PC-9 (cell line): ENCODE data around the gene VCL. TPM values are rescaled to one million over a fixed set of nuclear protein-coding genes. Genes with fewer than 3 reads are reported as not detected.

Source experiments
- BruUV-seq: library from RNA; stranded (reverse); fragments of 400-500 nt; replicated peaks from 2 replicates; lab custom pipeline; 2021; lab: Mats Ljungman, UMichigan
- CTCF ChIA-PET: fragments of 300-600 bp; sonication (Branson Sonifier 250); formaldehyde crosslinking; loops from one replicate; lab custom pipeline; 2022; ENCODE audit warnings: antibody characterized with exemption; lab: Charles Lee
- POLR2A ChIA-PET: fragments of 300-600 bp; sonication (Branson Sonifier 250); formaldehyde crosslinking; loops from one replicate; lab custom pipeline; 2022; ENCODE audit warnings: antibody characterized with exemption; ENCODE audit not compliant: unreplicated experiment; lab: Charles Lee
- DNase-seq, 2 experiments: peaks; one replicate each; pipeline versions ENCODE4 v3.0.0 to v3.0.0-alpha.2; 2015 to 2022; ENCODE audit warnings: mixed read lengths in 1 of 2
- H2AFZ ChIP-seq: fragments of 200-600 bp; sonication (generic); 2 replicates; pipeline ENCODE4 v1.8.1; 2017; ENCODE audit warnings: antibody characterized with exemption
- H3F3A ChIP-seq: fragments of 200-600 bp; sonication (generic); 2 replicates; pipeline ENCODE4 v1.8.1; 2017; ENCODE audit warnings: antibody characterized with exemption, mild to moderate bottlenecking, low read depth; ENCODE audit not compliant: insufficient read depth
- H3K27ac ChIP-seq: fragments of 200-600 bp; sonication (generic); 2 replicates; pipeline ENCODE4 v1.6.1; 2016; ENCODE audit warnings: mixed run types
- H3K27me3 ChIP-seq: fragments of 200-600 bp; sonication (generic); 2 replicates; pipeline ENCODE4 v1.6.1; 2016; ENCODE audit warnings: low read depth, mixed run types; ENCODE audit not compliant: insufficient read depth
- H3K36me3 ChIP-seq: fragments of 200-600 bp; sonication (generic); 2 replicates; pipeline ENCODE4 v1.6.1; 2016; ENCODE audit warnings: low read depth, mixed run types
- H3K4me1 ChIP-seq: fragments of 200-600 bp; sonication (generic); replicated peaks from 2 replicates; pipeline ENCODE4 v1.6.1; 2016; ENCODE audit warnings: mixed run types; ENCODE audit not compliant: insufficient read depth
- H3K4me2 ChIP-seq: fragments of 200-600 bp; sonication (generic); 2 replicates; pipeline ENCODE4 v1.6.1; 2017; ENCODE audit warnings: mixed run types
- H3K4me3 ChIP-seq: fragments of 200-600 bp; sonication (generic); 2 replicates; pipeline ENCODE4 v1.6.1; 2016; ENCODE audit warnings: mixed run types
- H3K79me2 ChIP-seq: fragments of 200-600 bp; sonication (generic); 2 replicates; pipeline ENCODE4 v1.6.1; 2017; ENCODE audit warnings: low read depth, mixed run types
- H3K9me2 ChIP-seq: fragments of 200-600 bp; sonication (generic); 2 replicates; pipeline ENCODE4 v1.8.1; 2017; ENCODE audit warnings: mild to moderate bottlenecking; ENCODE audit not compliant: insufficient read depth
- H3K9me3 ChIP-seq: fragments of 200-600 bp; sonication (generic); 2 replicates; pipeline ENCODE4 v1.8.1; 2016; ENCODE audit warnings: low read depth; ENCODE audit not compliant: insufficient read depth
- H4K20me1 ChIP-seq: fragments of 200-600 bp; sonication (generic); 2 replicates; pipeline ENCODE4 v1.8.1; 2017; ENCODE audit not compliant: insufficient read depth
- EZH2 ChIP-seq: fragments of 200-600 bp; sonication (generic); IDR thresholded peaks from 2 replicates; pipeline ENCODE4 v1.8.0; 2017; ENCODE audit warnings: antibody characterized with exemption, low read depth
- intact Hi-C: fragments of 100-400 bp; cut with micrococcal nuclease; formaldehyde crosslinking; loops from one replicate; pipeline ENCODE4 v1.10.0; 2022; ENCODE audit not compliant: unreplicated experiment
- total RNA-seq: library from RNA; stranded (reverse); gene quantifications from 2 replicates; pipeline ENCODE4 v1.2.3, GENCODE V29; 2021
- TF ChIP-seq, protein P1 (sequence below): fragments of 200-600 bp; sonication (generic); conservative IDR thresholded peaks from 2 replicates; pipeline ENCODE4 v1.6.1; 2017; ENCODE audit warnings: mixed run types, antibody characterized with exemption, mild to moderate bottlenecking, moderate library complexity

VCL gene
- total RNA-seq, 1 experiment from 2014 or later: 208 TPM

DNA sequence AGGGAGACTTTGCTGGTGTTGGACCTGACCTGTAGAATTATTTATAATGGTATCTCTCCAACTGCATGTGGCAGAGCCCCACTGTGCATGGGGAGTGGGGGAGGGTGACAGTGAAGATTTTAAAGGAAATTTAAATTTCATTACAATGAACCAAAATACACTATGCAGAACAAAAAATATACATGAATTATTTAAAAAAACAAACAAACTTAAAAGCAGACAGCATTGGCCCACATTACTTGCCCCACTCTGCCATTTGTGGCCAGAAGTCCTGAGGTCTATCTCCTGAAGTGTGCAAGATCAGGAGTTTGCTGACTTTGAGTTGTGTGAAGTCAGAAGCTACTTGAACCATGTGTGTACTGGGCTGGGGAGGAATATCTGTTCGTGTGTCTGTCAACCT lies 112.2 kb downstream of the VCL start:
- Histone ChIP-seq H2AFZ (no peak overlapping the region), H3K9me2 (no peaks in the 10 kb centered on the region), H3K27me3 (no peaks in the 10 kb centered on the region), H3K27ac (no peak overlapping the region), H3K9me3 (no peaks in the 10 kb centered on the region), H3K4me2 (no peak overlapping the region), H3K79me2 (no peaks in the 10 kb centered on the region), H3K4me1 (no peaks in the 10 kb centered on the region), H3K4me3 (no peak overlapping the region), H4K20me1 (no peaks in the 10 kb centered on the region), H3F3A (peaks cover 51% of the 10 kb centered on the region; the same call in 1 of the 2 replicates), H3K36me3 (peaks cover 52% of the 10 kb centered on the region)
- BruUV-seq: no TSS peak
- CTCF ChIA-PET: no interaction called here
- intact Hi-C loops: loop anchor here (10.0 kb wide), 1 partner anchor 995 kb away; a partner anchor contains a TSS
- TF ChIP-seq, protein P1, sequence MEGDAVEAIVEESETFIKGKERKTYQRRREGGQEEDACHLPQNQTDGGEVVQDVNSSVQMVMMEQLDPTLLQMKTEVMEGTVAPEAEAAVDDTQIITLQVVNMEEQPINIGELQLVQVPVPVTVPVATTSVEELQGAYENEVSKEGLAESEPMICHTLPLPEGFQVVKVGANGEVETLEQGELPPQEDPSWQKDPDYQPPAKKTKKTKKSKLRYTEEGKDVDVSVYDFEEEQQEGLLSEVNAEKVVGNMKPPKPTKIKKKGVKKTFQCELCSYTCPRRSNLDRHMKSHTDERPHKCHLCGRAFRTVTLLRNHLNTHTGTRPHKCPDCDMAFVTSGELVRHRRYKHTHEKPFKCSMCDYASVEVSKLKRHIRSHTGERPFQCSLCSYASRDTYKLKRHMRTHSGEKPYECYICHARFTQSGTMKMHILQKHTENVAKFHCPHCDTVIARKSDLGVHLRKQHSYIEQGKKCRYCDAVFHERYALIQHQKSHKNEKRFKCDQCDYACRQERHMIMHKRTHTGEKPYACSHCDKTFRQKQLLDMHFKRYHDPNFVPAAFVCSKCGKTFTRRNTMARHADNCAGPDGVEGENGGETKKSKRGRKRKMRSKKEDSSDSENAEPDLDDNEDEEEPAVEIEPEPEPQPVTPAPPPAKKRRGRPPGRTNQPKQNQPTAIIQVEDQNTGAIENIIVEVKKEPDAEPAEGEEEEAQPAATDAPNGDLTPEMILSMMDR: no peak
- no peak for TF ChIP-seq EZH2
- DNase-seq: no peak
- POLR2A ChIA-PET: no interaction called here

DNA sequence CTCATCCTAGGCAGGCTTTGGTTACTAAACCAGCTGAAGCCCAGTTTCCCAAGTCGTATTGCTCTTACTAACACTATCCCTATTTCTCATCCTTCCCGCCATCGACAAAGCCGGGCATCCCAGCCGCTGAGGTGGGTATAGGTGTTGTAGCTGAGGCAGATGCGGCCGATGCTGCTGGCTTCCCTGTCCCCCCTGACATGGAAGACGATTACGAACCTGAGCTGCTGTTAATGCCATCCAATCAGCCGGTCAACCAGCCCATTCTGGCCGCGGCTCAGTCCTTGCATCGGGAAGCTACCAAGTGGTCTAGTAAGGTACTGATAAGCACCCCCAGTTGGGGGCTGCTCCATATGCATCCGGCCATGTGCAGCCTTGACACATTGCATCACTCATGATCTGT lies 113.9 kb downstream of the VCL start:
- Histone ChIP-seq H3K27me3 (no peaks in the 10 kb centered on the region), H3F3A (peaks cover 59% of the 10 kb centered on the region; the same call in 1 of the 2 replicates), H3K4me3 (no peak overlapping the region), H3K36me3 (peaks cover 53% of the 10 kb centered on the region), H3K27ac (no peak overlapping the region), H3K4me2 (no peak overlapping the region), H3K4me1 (no peaks in the 10 kb centered on the region), H3K79me2 (no peaks in the 10 kb centered on the region), H4K20me1 (no peaks in the 10 kb centered on the region), H3K9me2 (no peaks in the 10 kb centered on the region), H3K9me3 (no peaks in the 10 kb centered on the region), H2AFZ (no peak overlapping the region)
- no peak for DNase-seq
- BruUV-seq: no TSS peak
- intact Hi-C loops: loop anchor here (10.0 kb wide), 1 partner anchor 993 kb away; a partner anchor contains a TSS
- ChIA-PET POLR2A (interaction anchor here (0.6 kb wide), 1 partner anchor 113 kb away, joined by 3 read pairs; no protein-coding TSS in a partner anchor), CTCF (interaction anchor here (0.6 kb wide), 1 partner anchor 156 kb away, joined by 3 read pairs; no protein-coding TSS in a partner anchor)
- TF ChIP-seq, protein P1: no peak
- TF ChIP-seq EZH2: no peak

DNA sequence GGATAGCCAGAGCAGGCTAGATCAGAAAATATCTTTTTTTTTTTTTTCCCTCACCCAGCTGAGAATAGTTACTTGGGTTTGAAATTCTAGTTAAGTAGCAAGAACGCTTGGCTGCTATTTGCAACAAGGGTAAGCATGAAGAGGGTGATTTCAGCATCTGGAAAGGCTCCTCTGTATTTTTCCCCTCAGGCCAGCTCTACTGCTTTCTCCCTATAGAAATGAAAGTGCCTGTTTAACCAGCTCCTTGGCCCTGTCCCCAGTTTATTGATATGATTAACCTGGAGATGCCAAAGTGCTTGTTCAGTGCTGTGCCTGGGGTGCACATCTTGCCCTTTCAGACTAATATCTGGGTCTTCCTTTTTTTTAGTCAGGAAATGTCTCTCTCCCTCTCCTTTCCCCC lies 115.6 kb downstream of the VCL start:
- no peaks in the 10 kb centered on the region for H3K9me3 ChIP-seq
- intact Hi-C loops: loop anchor here (10.0 kb wide), 1 partner anchor 991 kb away; a partner anchor contains a TSS
- peaks cover 3% of the 10 kb centered on the region; the same call in 1 of the 2 replicates for H3K4me1 ChIP-seq
- H3K4me3 ChIP-seq: no peak overlapping the region
- H3K27ac ChIP-seq: no peak overlapping the region
- H2AFZ ChIP-seq: no peak overlapping the region
- ChIA-PET POLR2A (no interaction called here), CTCF (no interaction called here)
- no peaks in the 10 kb centered on the region for H4K20me1 ChIP-seq
- H3K27me3 ChIP-seq: no peaks in the 10 kb centered on the region
- no peaks in the 10 kb centered on the region for H3K79me2 ChIP-seq
- no peak overlapping the region for H3K4me2 ChIP-seq
- peak in 1 of 2 experiments; percentile 45 for DNase-seq
- no TSS peak for BruUV-seq
- no peak for TF ChIP-seq EZH2
- TF ChIP-seq, protein P1: no peak
- peaks cover 46% of the 10 kb centered on the region for H3K36me3 ChIP-seq
- peaks cover 68% of the 10 kb centered on the region; the same call in 1 of the 2 replicates for H3F3A ChIP-seq
- no peaks in the 10 kb centered on the region for H3K9me2 ChIP-seq
